ENCODE data around the gene ASB3.
"Not testable (repeated sequence)": the region's sequence is repeated elsewhere in the genome, so short reads cannot be mapped to it uniquely, and the experiment has no call there.

The ASB3 gene

DNA sequence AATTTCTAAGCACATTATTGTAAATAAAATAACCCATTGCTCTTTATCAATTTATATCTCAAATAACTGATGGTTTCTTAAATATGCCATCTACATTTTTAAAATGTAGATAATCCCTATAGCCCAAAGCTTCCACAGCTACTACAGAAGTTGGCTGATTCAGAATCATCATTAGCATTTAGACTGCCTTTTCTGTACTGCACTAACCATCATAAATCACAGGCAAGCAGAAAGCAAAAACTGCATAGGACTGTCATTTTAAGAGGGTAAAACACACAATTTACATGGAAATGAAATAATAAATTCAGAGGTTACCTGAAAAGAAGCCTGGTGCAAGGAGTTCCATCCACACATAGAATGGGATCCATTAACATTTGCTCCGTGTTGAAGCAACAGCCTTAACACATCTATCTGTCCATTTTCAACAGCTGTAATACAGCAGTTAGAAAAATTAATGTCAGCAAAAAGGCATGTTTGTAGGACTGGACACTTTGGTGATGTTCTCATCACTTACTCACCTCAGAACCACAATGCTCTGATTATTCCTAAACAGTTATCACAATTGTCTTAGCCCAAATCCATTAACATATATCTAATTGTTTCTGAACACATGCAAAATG is 57.5 kb downstream of the ASB3 start:
- no peak for DNase-seq

DNA sequence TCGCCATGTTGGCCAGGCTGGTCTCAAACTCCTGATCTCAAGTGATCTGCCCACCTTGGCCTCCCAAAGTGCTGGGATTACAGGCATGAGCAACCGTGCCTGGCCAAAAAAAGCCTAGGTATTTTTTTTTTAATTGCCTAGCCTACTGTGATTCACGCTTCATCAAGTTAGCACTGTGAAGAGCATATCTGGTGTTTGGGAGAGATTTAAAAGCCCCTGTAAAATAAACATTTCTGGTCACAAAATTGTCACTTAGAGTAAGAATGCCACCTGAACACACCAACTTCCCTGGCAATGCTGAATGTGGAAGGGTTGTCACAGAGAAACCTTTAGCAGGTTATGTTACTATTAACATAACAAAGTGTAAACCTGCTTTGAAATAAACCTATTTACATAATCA is 58.8 kb downstream of the ASB3 start:
- no peak for DNase-seq

DNA sequence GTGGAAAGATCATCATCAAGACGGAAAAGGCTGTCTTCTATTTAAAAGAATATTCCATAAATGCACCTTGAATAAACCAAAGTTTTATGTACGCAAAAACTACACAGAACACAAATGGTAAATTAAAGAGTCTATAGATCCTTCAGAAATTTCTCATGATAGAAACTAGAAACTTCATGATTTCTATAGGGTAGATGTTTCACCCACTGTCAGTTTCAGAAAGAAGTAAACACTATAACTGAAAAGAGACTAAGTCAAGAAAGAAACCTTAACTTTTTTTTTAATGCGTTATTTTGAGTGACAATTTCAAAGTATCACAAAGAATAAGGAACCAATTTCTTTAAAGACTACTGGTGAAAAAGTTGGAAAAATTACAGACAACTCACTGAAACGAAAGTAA is 61.1 kb downstream of the ASB3 start:
- no peak for DNase-seq

DNA sequence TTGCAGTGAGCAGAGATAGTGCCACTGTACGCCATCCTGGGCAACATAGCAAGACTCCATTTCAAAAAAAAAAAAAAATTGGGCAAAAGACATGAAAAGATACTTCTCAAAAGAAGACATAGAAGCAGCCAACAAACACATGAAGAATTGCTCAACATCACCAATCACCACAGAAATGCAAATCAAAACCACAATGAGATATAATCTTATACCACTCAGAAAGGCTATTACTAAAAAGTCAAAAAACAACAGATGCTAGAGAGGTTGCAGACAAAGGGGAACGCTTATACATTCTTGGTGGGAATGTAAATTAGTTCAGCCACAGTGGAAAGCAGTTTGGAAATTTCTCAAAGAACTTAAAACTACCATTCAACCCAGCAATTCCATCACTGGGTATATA is 62.2 kb downstream of the ASB3 start:
- DNase-seq = no peak

DNA sequence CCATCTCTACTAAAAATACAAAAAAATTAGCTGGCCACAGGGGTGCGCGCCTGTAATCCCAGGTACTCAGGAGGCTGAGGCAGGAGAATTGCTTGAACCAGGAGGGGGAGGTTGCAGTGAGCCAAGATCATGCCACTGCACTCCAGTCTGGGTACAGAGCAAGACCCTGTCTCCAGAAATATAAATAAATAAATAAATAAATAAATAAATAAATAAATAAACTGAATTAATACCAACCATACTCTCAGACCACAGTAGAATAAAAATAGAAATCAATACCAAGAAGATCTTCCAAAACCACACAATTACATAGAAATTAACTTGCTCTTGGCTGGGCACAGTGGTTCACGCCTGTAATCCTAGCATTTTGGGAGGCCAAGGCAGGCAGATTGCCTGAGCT is 65.8 kb downstream of the ASB3 start:
- DNase-seq = not testable (repeated sequence)

DNA sequence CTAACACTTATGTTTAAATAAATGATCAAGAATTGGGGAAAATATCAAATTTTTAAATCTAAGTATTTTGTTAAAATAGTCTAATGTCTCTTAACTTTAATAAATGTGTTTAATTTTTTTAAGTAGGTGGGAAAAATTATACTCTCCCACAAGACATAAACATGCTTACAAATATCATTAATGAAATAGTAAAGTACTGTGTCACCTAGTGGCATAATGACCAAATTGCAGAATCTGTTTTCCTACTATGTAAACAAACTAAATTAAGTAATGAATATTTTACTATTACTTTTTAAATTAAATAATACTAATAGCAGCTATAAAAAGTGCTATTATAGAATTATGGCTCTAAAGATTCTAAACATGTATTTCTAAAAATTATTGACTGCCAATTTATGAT is 71.2 kb downstream of the ASB3 start:
- DNase-seq = no peak

DNA sequence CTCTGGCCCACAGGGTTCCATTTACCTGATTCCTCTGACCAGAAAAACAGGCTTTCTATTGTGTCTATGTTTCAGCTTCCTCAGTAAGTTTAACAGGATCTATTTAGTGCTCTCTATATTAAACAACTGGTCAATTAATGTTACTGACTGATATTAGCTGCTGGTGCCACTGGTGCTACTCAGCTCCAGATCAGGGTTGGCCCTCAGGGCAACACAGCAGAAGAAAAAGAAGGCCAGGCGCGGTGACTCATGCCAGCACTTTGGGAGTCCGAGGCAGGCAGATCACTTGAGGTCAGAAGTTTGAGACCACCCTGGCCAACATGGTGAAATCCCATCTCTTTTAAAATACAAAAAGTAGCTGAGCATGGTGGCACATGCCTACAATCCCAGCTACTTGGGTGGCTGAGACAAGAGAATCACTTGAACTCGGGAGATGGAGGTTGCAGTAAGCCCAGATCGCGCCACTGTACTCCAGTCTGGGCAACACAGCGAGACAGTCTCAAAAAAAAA is 75.4 kb downstream of the ASB3 start:
- no peak for DNase-seq

DNA sequence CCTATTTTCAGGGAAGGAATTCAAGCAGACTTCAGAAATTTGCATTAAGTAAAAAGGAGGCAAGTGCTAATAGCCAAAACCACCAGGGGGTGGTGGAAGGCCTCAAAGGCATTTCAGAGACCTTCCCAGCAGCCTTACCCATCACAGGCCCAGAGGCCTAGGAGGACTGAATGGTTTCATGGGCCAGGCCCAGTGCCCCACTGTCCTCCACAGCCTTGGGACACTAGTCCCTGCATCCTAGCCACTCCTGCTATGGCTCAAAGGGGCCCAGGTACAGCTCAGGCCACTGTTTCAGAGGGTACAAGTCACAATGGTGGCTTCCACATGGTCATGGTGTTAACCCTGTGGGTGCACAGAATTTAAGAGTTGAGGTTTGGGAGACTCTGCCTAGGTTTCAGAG is 77.8 kb downstream of the ASB3 start:
- DNase-seq = no peak

DNA sequence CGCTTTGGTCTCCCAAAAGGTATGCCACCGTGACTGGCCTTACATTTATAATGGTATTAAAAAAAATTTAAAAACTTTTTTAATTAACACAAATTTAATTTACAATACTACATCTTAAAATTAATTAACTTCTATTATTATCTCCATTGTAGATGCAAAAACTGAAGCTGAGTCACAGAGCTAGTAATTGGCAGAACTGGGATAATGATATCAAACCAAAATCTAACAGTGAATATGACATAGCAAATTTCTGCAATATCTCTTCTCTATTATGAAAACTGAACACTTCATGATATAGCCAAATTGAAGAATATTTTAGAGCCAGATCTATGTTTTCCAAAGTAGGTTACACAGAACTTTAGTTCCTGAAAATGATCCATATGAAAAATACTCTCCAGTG is 85.5 kb downstream of the ASB3 start:
- no peak for DNase-seq

DNA sequence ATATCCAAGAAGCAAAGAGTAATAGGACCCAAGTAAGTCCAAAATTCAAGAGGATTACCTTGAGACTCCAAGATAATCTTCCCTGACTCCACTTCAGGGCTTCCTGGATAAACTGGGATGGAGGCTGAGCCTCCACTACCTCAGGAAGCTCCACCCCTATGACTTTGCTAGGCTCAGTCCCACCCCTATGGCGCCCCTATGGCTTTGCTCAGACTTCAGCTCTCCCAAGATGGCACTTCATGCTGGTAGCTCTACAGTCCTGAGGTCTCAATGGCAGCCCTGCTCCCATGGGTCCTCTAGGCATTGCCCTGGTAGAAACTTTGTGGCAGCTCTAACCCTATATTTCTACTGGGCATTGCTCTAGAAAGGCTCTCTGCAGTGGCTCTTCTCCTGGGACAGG is 89.1 kb downstream of the ASB3 start:
- no peak for DNase-seq

DNA sequence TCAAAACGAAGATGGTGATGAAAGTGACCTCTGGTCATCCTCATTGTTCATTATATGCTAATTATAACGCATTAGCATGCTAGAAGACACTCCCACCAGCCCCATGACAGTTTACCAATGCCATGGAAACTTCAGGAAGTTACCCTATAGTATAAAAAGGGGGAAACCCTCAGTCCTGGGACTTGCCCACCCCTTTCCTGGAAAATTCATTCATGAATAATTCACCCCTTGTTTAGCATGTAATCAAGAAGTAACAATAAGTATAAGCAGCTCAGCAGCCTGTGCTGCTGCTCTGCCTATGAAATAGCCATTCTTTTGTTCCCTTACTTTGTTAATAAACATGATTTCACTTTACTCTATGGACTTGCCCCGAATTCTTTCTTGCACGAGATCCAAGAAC is 89.7 kb downstream of the ASB3 start:
- no peak for DNase-seq

DNA sequence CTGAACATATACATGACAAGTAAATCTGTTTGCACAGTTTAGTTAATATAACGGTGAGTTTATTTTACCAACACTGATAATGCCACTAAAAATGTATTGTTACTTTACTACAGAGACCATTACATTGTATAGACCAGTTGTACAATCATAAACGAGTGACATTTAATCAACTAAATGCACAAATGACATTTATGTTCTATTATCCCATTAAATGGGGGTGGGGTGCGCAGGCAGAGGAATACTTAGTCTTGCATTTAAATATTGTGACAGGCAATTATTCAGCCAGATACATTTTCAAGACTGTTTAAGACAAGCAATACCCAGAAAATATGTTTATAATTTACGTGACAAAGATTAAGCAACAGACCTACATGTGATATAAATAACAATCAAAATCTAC is 91.2 kb downstream of the ASB3 start:
- DNase-seq = no peak

DNA sequence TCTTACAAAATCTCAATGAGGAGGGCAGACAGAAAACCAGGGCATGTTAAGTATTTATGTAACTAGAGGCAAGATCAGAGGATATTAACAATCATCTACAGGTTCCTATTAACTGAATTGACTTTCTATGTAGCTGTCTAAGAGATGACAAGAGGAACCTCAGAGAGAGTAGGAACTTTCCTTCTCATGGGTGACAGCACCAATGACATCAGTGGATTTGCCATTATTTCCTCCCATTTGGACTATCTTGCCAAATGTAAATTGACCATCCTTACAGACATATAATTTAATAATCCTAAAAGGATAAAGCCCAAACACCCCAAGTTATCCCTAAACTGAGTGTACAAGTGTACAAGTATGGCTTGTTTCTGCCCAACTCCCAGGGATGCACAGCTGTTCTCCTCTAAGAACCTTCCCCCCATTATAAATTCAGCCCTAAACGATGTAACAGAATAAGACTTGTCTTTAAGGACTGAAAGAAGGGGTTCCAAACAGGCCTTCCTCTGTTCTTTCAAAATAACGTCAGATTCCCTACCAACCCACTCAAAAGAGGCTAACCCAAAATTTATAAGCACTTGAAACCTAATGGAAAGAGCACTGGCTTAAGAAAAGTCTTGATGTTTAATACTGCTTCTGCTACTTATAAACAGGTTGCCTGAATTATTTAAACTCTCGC is 92.5 kb downstream of the ASB3 start:
- no peak for DNase-seq

DNA sequence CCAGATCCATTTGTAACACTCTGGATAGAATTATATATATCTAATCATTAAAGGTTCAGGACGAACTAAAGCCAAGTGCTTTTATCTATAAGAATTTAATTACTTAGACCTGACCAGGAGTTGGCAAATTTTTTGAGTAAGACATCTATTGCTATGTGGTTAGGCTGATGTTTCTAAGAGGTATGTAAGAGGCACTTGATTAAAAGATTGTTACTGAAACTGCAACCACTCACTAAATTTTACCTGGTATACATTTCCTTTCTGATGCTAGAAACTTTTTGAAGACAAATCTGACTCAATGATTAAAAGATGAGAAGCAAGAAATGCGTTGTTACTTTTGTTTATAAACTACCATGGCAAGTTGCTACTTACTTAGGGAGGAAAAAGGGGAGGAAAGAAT is 95.9 kb downstream of the ASB3 start:
- DNase-seq = no peak

DNA sequence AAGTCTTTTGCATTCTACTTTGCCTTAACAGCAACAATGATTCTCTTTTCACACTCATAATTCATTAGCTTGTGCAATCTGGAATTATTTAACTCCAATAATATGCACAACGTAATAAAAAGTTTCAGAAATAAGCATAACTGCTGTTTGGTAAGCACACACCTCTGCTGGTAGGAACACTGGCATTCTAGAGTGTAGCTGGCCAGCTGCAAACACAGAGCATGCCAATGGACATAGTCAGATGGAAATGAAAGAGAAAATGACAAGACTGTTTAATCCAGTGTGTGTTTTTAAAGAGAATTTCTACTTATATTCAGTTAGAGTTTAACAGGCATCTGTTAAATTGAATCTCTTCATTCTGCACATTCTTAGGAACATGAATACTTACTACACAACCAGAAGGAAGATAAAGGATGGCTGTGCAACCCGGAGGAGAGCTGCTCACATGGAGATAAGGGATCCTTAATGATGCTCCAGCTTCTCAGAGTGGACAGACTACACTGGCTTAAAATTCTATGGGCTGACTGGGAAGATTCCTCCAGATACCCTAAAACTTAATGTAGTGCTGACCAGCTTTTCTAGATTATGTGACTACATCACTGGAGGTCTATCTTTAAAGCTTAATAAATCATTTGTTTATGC is 113.8 kb downstream of the ASB3 start:
- no peak for DNase-seq

DNA sequence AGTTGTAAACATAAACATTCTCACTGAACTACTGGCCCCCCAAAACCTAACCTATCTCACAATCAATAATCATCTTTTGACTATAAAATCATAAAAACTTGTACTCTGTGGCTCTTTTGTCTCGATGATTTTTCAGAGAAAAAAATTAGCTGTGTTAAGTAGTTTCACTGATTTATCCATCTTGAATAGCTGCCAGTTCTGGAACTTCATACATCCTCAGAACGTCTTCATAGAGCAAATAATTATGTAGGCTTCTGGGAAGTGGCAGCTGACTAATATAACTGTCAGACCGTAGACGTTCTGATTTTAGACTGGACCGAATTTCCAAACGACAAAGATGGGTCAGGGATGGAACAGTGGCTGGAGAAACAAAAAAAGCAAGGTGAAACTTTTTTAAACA is 116.4 kb downstream of the ASB3 start:
- DNase-seq = no peak

DNA sequence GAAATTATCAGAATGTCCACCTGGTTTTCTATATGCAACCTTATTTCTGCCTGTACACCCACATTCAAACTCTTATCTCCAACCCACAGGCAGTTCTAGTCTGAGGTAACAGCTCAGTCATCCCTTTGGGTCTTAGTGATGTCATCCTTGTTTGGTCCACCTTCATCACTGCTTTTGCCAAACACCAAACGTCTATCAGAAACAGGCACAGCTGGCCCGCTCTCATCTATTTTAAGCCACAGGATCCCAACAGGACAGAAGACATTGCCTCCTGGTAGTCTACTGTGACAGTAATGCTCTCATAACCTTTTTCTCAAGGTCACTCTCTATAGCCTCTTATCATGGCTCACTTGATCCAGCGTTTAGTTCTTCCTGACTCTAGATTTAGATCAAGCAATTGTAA is 118.1 kb downstream of the ASB3 start:
- DNase-seq = no peak

DNA sequence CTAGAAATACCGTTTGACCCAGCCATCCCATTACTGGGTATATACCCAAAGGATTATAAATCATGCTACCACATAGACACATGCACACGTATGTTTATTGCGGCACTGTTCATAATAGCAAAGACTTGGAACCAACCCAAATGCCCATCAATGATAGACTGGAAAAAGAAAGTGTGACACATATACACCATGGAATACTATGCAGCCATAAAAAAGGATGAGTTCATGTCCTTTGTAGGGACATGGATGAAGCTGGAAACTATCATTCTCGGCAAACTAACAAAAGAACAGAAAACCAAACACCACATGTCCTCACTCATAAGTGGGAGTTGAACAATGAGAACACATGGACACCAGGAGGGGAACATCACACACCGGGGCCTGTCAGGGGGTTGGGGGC is 119.6 kb downstream of the ASB3 start:
- DNase-seq = not testable (repeated sequence)

DNA sequence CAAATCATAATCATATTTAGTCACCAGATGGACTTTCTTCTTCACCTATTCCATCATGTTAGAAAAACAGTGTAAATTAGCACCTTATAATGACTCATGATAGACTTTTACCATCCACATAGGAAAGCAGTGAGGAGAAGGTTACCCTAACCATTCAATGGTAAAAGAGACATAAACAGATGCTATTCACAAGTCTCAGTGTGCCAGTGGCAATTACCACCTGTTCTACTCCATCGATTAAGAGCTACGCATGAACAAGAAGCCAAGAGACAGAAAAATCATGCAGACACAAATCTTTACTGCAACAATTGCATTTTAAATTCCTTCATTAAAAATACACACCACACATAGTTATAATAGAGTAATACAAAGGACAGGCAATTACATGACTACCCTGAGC is 125.9 kb downstream of the ASB3 start:
- no peak for DNase-seq

DNA sequence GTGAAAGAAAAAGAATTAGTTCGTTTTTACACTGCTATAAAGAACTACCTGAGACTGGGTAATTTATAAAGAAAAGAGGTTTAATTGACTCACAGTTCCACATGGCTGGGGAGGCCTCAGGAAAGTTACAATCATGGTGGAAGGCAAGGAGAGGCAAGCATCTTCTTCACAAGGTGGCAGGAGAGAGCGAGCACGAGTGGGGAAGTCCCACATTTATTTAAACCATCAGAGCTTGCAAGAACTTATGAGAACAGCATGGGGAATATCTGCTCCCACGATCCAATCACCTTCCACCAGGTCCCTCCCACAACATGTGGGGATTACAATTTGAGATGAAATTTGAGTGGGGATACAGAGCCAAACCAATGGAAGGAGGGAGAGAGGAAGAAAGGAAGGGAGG is 128.3 kb downstream of the ASB3 start:
- DNase-seq = not testable (repeated sequence)

DNA sequence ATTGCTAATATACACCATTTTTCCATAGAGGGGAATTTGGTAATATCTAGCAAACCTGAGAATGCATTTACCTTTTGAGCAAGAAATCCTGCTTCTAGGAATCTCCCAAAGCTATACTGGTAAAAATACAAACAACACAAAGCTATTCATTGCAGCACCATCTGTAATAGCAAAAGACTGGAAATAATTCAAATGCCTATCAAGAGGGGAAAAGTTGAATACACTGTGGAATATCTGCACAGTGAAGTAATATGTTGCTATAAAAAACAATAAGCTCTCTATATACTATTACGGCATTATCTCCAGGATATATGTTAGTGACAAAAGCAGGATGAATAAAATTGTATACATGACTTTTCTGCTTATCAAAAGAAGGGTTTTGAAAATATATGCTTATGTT is 131.5 kb downstream of the ASB3 start:
- no peak for DNase-seq

DNA sequence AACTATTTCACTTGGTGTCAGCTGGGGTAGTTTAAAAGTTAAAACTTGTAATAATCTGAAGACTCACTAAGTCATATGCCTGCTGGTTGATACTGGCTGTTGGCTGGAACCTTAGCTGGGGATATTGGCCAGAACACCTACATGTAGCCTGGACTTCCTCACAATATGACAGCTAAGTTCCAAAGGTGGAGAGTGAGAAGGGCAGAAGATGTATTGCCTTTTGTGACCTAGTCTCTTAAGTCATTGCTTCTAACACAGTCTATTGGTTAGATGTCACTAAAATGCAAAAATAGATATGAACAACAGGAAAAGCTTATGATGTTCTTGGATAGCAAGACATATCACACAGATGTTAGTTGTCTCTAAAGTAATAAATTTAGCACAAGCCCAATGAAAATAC is 132.4 kb downstream of the ASB3 start:
- no peak for DNase-seq

DNA sequence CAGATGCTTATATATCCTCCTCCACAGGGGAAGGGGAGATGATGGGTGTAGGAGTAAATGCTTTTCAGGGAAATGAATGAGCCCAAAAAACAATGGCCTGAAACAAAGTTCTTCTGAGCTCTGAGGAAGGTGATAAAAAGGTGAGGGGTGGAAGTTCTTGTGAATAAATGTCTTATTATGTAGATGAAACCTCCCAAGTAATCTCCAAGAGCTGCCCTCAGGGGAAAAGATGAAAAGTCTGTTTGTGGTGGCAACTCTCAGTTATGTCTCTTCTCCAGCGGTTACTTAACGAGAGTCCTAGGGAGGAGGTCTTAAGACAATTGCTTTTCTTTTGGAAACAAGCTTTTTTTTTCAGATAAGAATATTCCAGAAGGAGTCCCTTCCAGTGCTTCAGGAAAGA is 134.6 kb downstream of the ASB3 start:
- no peak for DNase-seq

DNA sequence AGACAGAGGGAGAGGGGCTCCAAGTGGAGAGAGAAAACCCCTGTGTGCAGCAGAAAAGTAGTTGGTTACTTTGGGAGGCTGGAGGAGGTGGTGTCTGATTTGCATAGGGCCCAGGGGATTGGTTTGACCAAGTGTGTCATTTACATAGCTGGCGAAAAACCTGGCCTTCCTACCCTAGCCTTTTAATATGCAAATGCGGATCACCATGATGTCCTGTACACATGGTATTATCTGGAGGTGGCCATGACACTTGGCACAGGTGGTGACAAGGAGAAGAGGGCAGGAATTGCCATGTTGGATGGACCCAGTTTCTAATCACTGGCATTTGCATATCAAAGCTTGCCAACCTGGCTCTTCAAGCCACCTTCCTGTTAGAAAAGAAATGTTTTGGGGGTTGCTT is 140.0 kb downstream of the ASB3 start:
- no peak for DNase-seq

DNA sequence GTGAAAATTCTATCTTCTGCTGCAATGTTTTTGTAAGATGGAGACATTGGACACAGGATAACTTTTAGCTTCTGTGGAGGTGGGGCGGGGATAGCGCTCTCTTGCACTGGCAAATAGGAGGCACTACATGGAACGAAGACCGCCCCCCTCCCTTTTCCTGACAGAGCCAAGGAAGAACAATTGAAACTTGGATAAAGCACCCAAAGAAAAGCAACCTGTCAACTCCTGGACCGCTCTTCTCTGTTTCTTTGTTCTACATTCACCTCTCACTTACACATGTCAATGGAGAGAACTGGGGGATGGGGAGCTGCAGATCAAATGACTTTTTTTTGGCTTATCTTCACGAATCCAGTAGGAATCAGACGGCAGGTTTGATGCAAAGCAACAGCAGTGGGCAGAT is 145.5 kb downstream of the ASB3 start:
- no peak for DNase-seq

All from stimulated activated CD4-positive, alpha-beta T cell treated with anti-CD3 and anti-CD28 coated beads, Interleukin-1b, Interleukin-23, amount 100 ng/mL, for 48 hours (primary cell).